Endothelial cell of umbilical vein (primary cell): ENCODE results near the gene RAB31. TPM values are rescaled to one million over a fixed set of nuclear protein-coding genes. Genes with fewer than 3 reads are reported as not detected.

Experiments used
- BruUV-seq: library from RNA; stranded (reverse); fragments of 400-500 nt; replicated peaks from 2 replicates; lab custom pipeline; 2021; lab: Mats Ljungman, UMichigan
- CTCF ChIA-PET: fragments of 300-600, 350-600 bp; sonication (Branson Sonifier 250); formaldehyde crosslinking; loops from one replicate; lab custom pipeline; 2021; ENCODE audit warnings: antibody characterized with exemption, inconsistent platforms; lab: Charles Lee
- POLR2A ChIA-PET: fragments of 300-600, 350-600 bp; sonication (Branson Sonifier 250); formaldehyde crosslinking; loops from one replicate; lab custom pipeline; 2021; ENCODE audit warnings: antibody characterized with exemption, inconsistent platforms; lab: Charles Lee
- DNase-seq: peaks from one replicate; pipeline ENCODE4 v3.0.0-alpha.2; 2011; ENCODE audit warnings: low read depth, low spot score
- FAIRE-seq: peaks from 2 replicates; lab custom pipeline; 2011; peaks lifted over from hg19 to GRCh38; lab: Jason Lieb, UNC
- H2AFZ ChIP-seq: 2 replicates; pipeline ENCODE4 v1.6.0; 2012; ENCODE audit warnings: low read depth, low read length, control low read depth, inconsistent platforms
- H3K27ac ChIP-seq: 2 replicates; pipeline ENCODE4 v1.5.1; 2011; ENCODE audit warnings: low read depth, mild to moderate bottlenecking, control low read depth, low read length, moderate library complexity; ENCODE audit not compliant: insufficient read depth
- H3K27me3 ChIP-seq, 2 experiments: 2 replicates each; pipeline versions ENCODE4 v1.6.0 to v1.6.1; 2011; ENCODE audit warnings: low read length in 2 of 2, mixed read lengths in 1 of 2; ENCODE audit not compliant: control insufficient read depth in 2 of 2, insufficient read depth in 2 of 2
- H3K36me3 ChIP-seq, 2 experiments: 2 replicates in 1 of 2; 3 replicates in 1 of 2; pipeline ENCODE4 v1.5.1; 2011; ENCODE audit warnings: low read length in 2 of 2, mild to moderate bottlenecking in 1 of 2, moderate library complexity in 1 of 2; ENCODE audit not compliant: control insufficient read depth in 2 of 2, insufficient read depth in 2 of 2; ENCODE audit errors: extremely low read depth in 1 of 2
- H3K4me1 ChIP-seq: 3 replicates; pipeline ENCODE4 v1.5.1; 2011; ENCODE audit warnings: mild to moderate bottlenecking, low read length; ENCODE audit not compliant: control insufficient read depth, insufficient read depth; ENCODE audit errors: extremely low read depth
- H3K4me2 ChIP-seq: 2 replicates; pipeline ENCODE4 v1.6.1; 2011; ENCODE audit warnings: low read length, control low read depth, mixed read lengths; ENCODE audit not compliant: insufficient read depth
- H3K4me3 ChIP-seq, 3 experiments: fragments of 200-600 bp in 1 of 3; sonication (generic), shearing (Covaris generic) in 1 of 3; replicated peaks in 1 of 3; 2 replicates each; pipeline ENCODE4 v1.5.1; 2011 to 2016; ENCODE audit warnings: control low read depth in 3 of 3, low read length in 3 of 3, mild to moderate bottlenecking in 2 of 3, inconsistent platforms in 1 of 3, low read depth in 1 of 3, moderate library complexity in 1 of 3; ENCODE audit not compliant: insufficient read depth in 1 of 3
- H3K79me2 ChIP-seq: 2 replicates; pipeline ENCODE4 v1.6.0; 2012; ENCODE audit warnings: low read length, inconsistent platforms; ENCODE audit not compliant: control insufficient read depth, insufficient read depth
- H3K9ac ChIP-seq: replicated peaks from 2 replicates; pipeline ENCODE3; 2011; ENCODE audit warnings: low read length, control low read depth; ENCODE audit not compliant: insufficient read depth; ENCODE audit errors: extremely low read depth
- H3K9me1 ChIP-seq: replicated peaks from 3 replicates; pipeline ENCODE4 v1.6.0; 2011; ENCODE audit warnings: mild to moderate bottlenecking, low read length; ENCODE audit not compliant: control insufficient read depth, insufficient read depth; ENCODE audit errors: extremely low read depth
- H3K9me3 ChIP-seq: replicated peaks from 2 replicates; pipeline ENCODE4 v1.5.1; 2012; ENCODE audit warnings: low read length, inconsistent platforms; ENCODE audit not compliant: control insufficient read depth, insufficient read depth
- H4K20me1 ChIP-seq: replicated peaks from 2 replicates; pipeline ENCODE3; 2011; ENCODE audit warnings: mild to moderate bottlenecking, low read length; ENCODE audit not compliant: control insufficient read depth, insufficient read depth; ENCODE audit errors: extremely low read depth
- GATA2 ChIP-seq: IDR thresholded peaks from 2 replicates; pipeline ENCODE4 v1.7.0; 2011; ENCODE audit warnings: low read depth, mild to moderate bottlenecking, moderate library complexity, mixed read lengths, low read length; ENCODE audit not compliant: insufficient read length, insufficient read depth
- JUN ChIP-seq: IDR thresholded peaks from 2 replicates; pipeline ENCODE4 v1.6.1; 2011; ENCODE audit warnings: borderline replicate concordance, low read depth; ENCODE audit not compliant: insufficient read length, insufficient read depth
- MYC ChIP-seq: IDR thresholded peaks from one replicate; pipeline ENCODE4 v1.6.1; 2011; ENCODE audit warnings: mild to moderate bottlenecking, low read depth, low read length
- POLR2A ChIP-seq: IDR thresholded peaks from 2 replicates; pipeline ENCODE4 v1.6.1; 2012; ENCODE audit warnings: low read depth, mild to moderate bottlenecking, control low read depth, low read length
- POLR2AphosphoS5 ChIP-seq: IDR thresholded peaks from 2 replicates; pipeline ENCODE4 v1.6.1; 2012; ENCODE audit warnings: low read depth, mild to moderate bottlenecking, control low read depth, low read length, moderate library complexity; ENCODE audit not compliant: insufficient read depth
- dilution Hi-C: fragments of 300-500 bp; cut with MboI; formaldehyde crosslinking; loops from one replicate; pipeline ENCODE4 v1.15.0; 2019; ENCODE audit warnings: low sequenced_read_pairs; ENCODE audit not compliant: extremely low pct_ligation_motif_present
- intact Hi-C: fragments of 100-400 bp; cut with micrococcal nuclease; formaldehyde crosslinking; loops from one replicate; pipeline ENCODE4 v1.10.0; 2022
- polyA plus RNA-seq, 4 experiments: library from polyadenylated mRNA; depleted of rRNA in 3 of 4; stranded (reverse) in 3 of 4; unstranded in 1 of 4; fragments of >200 nt; gene quantifications; 2 replicates each; pipeline versions ENCODE4 v1.2.1 to v1.2.3, GENCODE V29; 2011 to 2012; ENCODE audit warnings: missing spikeins in 1 of 4
- total RNA-seq: library from RNA; stranded (reverse); gene quantifications from 2 replicates; pipeline ENCODE4 v1.2.3, GENCODE V29; 2021
- TF ChIP-seq, protein P1 (sequence below), 2 donors: IDR thresholded peaks; 1 replicate in 1 of 2; 2 replicates in 1 of 2; pipeline ENCODE4 v1.5.1; 2011; ENCODE audit warnings: low read length in 2 of 2, mild to moderate bottlenecking in 2 of 2, moderate library complexity in 2 of 2, control low read depth in 1 of 2, inconsistent platforms in 1 of 2, low read depth in 1 of 2; ENCODE audit not compliant: insufficient read depth in 1 of 2; ENCODE audit errors: extremely low read depth in 1 of 2

The RAB31 gene
- total and polyA plus RNA-seq, 2 donors (not counting 3 experiments of a cell fraction or from before 2014, with no cell fraction given): 30.5 TPM

GRCh38 chr18:9906481-9906880 lies 198.4 kb downstream of the RAB31 start:
- Histone ChIP-seq H3K9me3 (no peaks in the 10 kb centered on the region), H4K20me1 (no peaks in the 10 kb centered on the region), H3K9me1 (no peaks in the 10 kb centered on the region), H3K79me2 (no peaks in the 10 kb centered on the region), H3K27me3 (peaks cover 0 to 7% of the 10 kb centered on the region in 2 experiments), H3K36me3 (no peaks in the 10 kb centered on the region), H3K9ac (no peak overlapping the region), H3K27ac (no peak overlapping the region), H2AFZ (no peak overlapping the region), H3K4me1 (no peaks in the 10 kb centered on the region), H3K4me3 (no peak overlapping the region), H3K4me2 (no peak overlapping the region)
- no peak for FAIRE-seq
- TF ChIP-seq POLR2A (no peak), GATA2 (no peak)
- intact Hi-C loops (no loop called here), dilution Hi-C loops (no loop called here)
- DNase-seq: no peak
- CTCF ChIA-PET: interaction anchor here (1.5 kb wide), 1 partner anchor 10 kb away, joined by 4 read pairs; no protein-coding TSS in a partner anchor
- no TSS peak for BruUV-seq
- POLR2A ChIA-PET: no interaction called here

DNA sequence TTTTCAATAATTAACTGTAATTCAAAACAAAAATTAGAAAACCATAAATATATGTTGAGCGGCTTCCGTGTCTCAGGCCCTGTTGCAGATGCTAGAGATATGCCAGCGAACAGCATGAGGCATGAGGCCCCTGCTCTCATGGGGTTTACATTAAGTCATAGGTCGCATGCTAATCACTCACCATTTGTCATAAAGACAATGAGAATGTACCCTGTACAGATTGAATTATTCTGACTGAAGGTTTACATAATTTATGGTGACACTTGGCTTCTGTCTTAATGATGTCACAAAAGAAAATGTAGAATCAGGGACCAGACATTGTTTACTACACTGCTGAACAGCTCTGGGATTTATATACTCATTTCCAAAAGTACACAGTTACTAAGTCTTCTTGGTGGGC lies 199.8 kb downstream of the RAB31 start:
- H3K9me1 ChIP-seq: no peaks in the 10 kb centered on the region
- CTCF ChIA-PET: interaction anchor here (0.6 kb wide), 1 partner anchor 176 kb away, joined by 3 read pairs; no protein-coding TSS in a partner anchor
- no peaks in the 10 kb centered on the region for H3K36me3 ChIP-seq
- no peak overlapping the region for H3K27ac ChIP-seq
- no peak overlapping the region for H2AFZ ChIP-seq
- H3K79me2 ChIP-seq: no peaks in the 10 kb centered on the region
- FAIRE-seq (no peak), DNase-seq (no peak)
- no peak overlapping the region for H3K4me2 ChIP-seq
- POLR2A ChIA-PET: no interaction called here
- dilution Hi-C loops: no loop called here
- no peak overlapping the region for H3K9ac ChIP-seq
- TF ChIP-seq JUN (no peak), GATA2 (no peak), POLR2AphosphoS5 (no peak), MYC (no peak)
- TF ChIP-seq, protein P1, sequence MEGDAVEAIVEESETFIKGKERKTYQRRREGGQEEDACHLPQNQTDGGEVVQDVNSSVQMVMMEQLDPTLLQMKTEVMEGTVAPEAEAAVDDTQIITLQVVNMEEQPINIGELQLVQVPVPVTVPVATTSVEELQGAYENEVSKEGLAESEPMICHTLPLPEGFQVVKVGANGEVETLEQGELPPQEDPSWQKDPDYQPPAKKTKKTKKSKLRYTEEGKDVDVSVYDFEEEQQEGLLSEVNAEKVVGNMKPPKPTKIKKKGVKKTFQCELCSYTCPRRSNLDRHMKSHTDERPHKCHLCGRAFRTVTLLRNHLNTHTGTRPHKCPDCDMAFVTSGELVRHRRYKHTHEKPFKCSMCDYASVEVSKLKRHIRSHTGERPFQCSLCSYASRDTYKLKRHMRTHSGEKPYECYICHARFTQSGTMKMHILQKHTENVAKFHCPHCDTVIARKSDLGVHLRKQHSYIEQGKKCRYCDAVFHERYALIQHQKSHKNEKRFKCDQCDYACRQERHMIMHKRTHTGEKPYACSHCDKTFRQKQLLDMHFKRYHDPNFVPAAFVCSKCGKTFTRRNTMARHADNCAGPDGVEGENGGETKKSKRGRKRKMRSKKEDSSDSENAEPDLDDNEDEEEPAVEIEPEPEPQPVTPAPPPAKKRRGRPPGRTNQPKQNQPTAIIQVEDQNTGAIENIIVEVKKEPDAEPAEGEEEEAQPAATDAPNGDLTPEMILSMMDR (IDR thresholded peaks at IDR 0.05; ENCODE audit: extremely low read depth in 1 of 2, insufficient read depth in 1 of 2, low read depth in 1 of 2, low read length in 2 of 2): no peak
- H4K20me1 ChIP-seq: no peaks in the 10 kb centered on the region
- peaks cover 0 to 7% of the 10 kb centered on the region in 2 experiments for H3K27me3 ChIP-seq
- no peaks in the 10 kb centered on the region for H3K9me3 ChIP-seq
- H3K4me3 ChIP-seq: no peak overlapping the region
- intact Hi-C loops: no loop called here
- BruUV-seq: no TSS peak
- H3K4me1 ChIP-seq: peaks cover 2% of the 10 kb centered on the region
